Measurements from ENCODE around the gene LCN10. TPM values are rescaled to one million over a fixed set of nuclear protein-coding genes. Genes with fewer than 3 reads are reported as not detected.

Gene LCN10
- total RNA-seq (2014; rRNA removed; shearing (Covaris generic)), result not detected in 2 replicates
- total RNA-seq (2022), result not detected in 2 replicates
- not detected for Bru-seq, nascent RNA
- BruChase-seq, experiment 1, labeled RNA remaining after a 6-hour chase, result not detected
- not detected for BruChase-seq, experiment 2, labeled RNA remaining after a 2-hour chase
- long read RNA-seq, result 0 reads

DNA sequence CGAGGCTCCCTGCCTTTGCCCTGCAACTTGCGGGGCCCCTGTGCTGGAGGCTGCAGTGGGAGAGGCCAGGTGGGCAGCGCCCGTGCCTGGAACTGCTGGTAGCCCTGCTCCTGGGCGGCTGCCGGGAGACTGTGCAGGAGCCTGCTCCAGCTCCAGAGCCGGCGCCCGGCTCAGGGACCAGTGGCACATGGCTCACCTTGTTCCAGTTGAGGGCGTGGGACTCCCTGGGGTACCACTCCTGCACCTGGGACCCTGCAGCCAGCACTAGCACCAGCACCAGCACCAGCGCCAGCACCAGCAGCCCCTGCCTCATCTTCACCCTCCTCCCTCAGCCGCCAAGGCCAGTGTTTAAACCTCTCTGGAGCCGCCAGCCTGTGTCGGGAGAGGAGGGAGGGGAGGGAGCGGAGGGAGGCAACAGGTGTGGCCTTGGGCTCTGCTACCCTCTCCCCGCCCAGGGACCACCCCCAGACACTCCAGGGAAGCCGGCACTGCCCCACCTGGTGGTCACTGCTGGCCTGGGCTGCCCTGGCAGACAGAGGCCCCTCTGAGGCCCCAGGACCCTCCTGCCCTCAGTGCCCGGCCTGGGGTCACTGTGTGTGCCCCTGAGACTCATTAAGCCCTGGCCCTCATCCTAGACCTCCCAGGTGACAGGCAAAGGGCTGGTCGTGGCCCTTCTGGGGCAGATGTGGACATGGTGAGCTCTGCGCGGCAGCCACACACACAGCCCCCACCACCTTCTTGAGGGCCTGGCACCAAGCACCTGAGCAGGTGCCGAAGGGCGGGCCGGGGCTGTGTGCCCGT is at the start of gene LCN10:
Gene LCN10 (minus strand): TSS at position 350 of the 801 bp plus-strand sequence. CDS start 37 bp downstream, at position 313.
- no peaks in the 10 kb centered on the region for H3K79me2 ChIP-seq (ENCODE audit: insufficient read depth, low read depth, low read length)
- H3K27ac ChIP-seq (ENCODE audit: low read depth, low read length, poor library complexity, severe bottlenecking), result no peak within 1 kb of the TSS
- H3K4me3 ChIP-seq (ENCODE audit: low read depth, low read length, poor library complexity, severe bottlenecking), result no peak within 1 kb of the TSS
- POLR2A ChIA-PET, result no interaction called here
- CTCF ChIA-PET (ENCODE audit: unreplicated experiment), result no interaction called here
- H3K4me2 ChIP-seq (ENCODE audit: low read length), result no peak within 1 kb of the TSS
- H3K9me3 ChIP-seq (ENCODE audit: low read length), result no peaks in the 10 kb centered on the region
- no peaks in the 10 kb centered on the region for H3K36me3 ChIP-seq (ENCODE audit: insufficient read depth, low read length)
- no peak for TF ChIP-seq EZH2phosphoT487 (IDR thresholded peaks at IDR 0.05; ENCODE audit: borderline replicate concordance, low read depth, low read length)
- TF ChIP-seq, protein P1, sequence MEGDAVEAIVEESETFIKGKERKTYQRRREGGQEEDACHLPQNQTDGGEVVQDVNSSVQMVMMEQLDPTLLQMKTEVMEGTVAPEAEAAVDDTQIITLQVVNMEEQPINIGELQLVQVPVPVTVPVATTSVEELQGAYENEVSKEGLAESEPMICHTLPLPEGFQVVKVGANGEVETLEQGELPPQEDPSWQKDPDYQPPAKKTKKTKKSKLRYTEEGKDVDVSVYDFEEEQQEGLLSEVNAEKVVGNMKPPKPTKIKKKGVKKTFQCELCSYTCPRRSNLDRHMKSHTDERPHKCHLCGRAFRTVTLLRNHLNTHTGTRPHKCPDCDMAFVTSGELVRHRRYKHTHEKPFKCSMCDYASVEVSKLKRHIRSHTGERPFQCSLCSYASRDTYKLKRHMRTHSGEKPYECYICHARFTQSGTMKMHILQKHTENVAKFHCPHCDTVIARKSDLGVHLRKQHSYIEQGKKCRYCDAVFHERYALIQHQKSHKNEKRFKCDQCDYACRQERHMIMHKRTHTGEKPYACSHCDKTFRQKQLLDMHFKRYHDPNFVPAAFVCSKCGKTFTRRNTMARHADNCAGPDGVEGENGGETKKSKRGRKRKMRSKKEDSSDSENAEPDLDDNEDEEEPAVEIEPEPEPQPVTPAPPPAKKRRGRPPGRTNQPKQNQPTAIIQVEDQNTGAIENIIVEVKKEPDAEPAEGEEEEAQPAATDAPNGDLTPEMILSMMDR (conservative IDR thresholded peaks at IDR 0.05; ENCODE audit: low read length), result no peak
- peaks cover 6% of the 10 kb centered on the region for H3K4me1 ChIP-seq (ENCODE audit: insufficient read depth, low read length, poor library complexity, severe bottlenecking)
- DNase-seq (ENCODE audit: low spot score), result no peak
- no peaks in the 10 kb centered on the region for H3K9me2 ChIP-seq (ENCODE audit: insufficient read depth, low read length)
- H4K20me1 ChIP-seq (ENCODE audit: insufficient read depth, low read length), result no peaks in the 10 kb centered on the region
- intact Hi-C loops (cut with micrococcal nuclease; ENCODE audit: unreplicated experiment), result no loop called here
- H2AFZ ChIP-seq (ENCODE audit: low read length), result no peak within 1 kb of the TSS
- no TSS peak for BruUV-seq (replicated peaks)

DNA sequence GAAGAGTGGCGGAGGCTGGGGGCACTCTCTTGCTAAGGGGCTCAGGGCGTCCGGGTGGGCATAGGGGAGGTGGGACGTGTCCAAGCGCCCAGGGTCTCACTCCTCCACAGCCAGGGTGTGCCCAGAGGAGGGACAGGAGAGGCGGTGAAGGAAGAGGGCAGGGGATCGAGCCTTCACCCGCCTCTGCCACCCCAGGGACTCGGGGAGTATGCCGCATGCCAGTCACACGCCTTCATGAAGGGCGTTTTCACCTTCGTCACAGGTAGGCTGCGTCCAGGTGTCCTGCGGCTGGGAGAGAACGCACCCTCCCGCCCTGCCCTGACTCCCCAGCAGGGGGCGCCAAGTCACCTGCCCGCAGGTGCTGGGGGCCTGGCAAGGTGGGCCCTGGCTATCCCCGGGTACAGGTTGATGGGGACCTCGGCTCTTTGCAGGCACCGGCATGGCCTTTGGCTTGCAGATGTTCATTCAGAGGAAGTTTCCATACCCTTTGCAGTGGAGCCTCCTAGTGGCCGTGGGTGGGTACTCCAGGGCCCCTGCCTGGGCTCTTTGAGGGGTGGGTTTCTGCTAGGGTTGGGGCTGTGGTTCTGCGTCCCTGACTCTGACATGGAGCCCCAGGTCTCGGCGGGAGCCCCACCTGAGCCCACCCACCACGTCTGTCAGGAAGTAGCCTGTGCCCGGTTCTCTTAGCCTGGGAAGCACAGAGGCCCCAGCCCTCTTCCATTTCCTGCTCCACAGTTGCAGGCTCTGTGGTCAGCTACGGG is 49.0 kb upstream of the LCN10 start:
- no TSS peak for BruUV-seq (replicated peaks)
- Histone ChIP-seq H3K9me3 (ENCODE audit: low read length) (no peaks in the 10 kb centered on the region), H3K9me2 (ENCODE audit: insufficient read depth, low read length) (no peaks in the 10 kb centered on the region), H3K36me3 (ENCODE audit: insufficient read depth, low read length) (no peaks in the 10 kb centered on the region), H4K20me1 (ENCODE audit: insufficient read depth, low read length) (no peaks in the 10 kb centered on the region), H3K4me2 (ENCODE audit: low read length) (peak overlapping the region; percentile 71), H3K79me2 (ENCODE audit: insufficient read depth, low read depth, low read length) (no peaks in the 10 kb centered on the region), H3K4me3 (ENCODE audit: low read depth, low read length, poor library complexity, severe bottlenecking) (peak overlapping the region; percentile 72), H2AFZ (ENCODE audit: low read length) (peak overlapping the region; percentile 35; the same call in 1 of the 2 replicates), H3K4me1 (ENCODE audit: insufficient read depth, low read length, poor library complexity, severe bottlenecking) (peaks cover 34% of the 10 kb centered on the region), H3K27ac (ENCODE audit: low read depth, low read length, poor library complexity, severe bottlenecking) (peak overlapping the region; percentile 70)
- peak; percentile 72 for DNase-seq (ENCODE audit: low spot score)
- TF ChIP-seq, protein P1 (conservative IDR thresholded peaks at IDR 0.05; ENCODE audit: low read length), result peak; percentile 100
- TF ChIP-seq EZH2phosphoT487 (IDR thresholded peaks at IDR 0.05; ENCODE audit: borderline replicate concordance, low read depth, low read length), result no peak
- CTCF ChIA-PET (ENCODE audit: unreplicated experiment), result no interaction called here
- POLR2A ChIA-PET, result interaction anchor here (0.6 kb wide), 1 partner anchor 56 kb away, joined by 4 read pairs; no protein-coding TSS in a partner anchor
- intact Hi-C loops (cut with micrococcal nuclease; ENCODE audit: unreplicated experiment), result loop anchor here (2.0 kb wide), 2 partner anchors 15 to 237 kb away; partner anchors contain the start of genes ABCA2 and RABL6
